Endodermal cell (in vitro differentiated cells): Measurements from ENCODE around the gene DUXB. TPM values are rescaled to one million over a fixed set of nuclear protein-coding genes. Genes with fewer than 3 reads are reported as not detected.

Experiments
- DNase-seq: peaks from one replicate; pipeline ENCODE4 v3.0.0-alpha.2; 2017
- H3K27ac ChIP-seq: 2 replicates; pipeline ENCODE4 v1.5.1; 2013; ENCODE audit warnings: mild to moderate bottlenecking, low read depth, low read length, moderate library complexity
- H3K27me3 ChIP-seq: 2 replicates; pipeline ENCODE4 v1.6.1; 2013; ENCODE audit warnings: mild to moderate bottlenecking, low read length, moderate library complexity; ENCODE audit not compliant: insufficient read depth, control insufficient read depth, poor library complexity, severe bottlenecking
- H3K36me3 ChIP-seq: 2 replicates; pipeline ENCODE4 v1.7.0; 2013; ENCODE audit warnings: mild to moderate bottlenecking, low read length, moderate library complexity; ENCODE audit not compliant: control insufficient read depth, insufficient read depth
- H3K4me1 ChIP-seq: one replicate; pipeline ENCODE4 v1.7.0; 2013; ENCODE audit warnings: low read length; ENCODE audit not compliant: control insufficient read depth, insufficient read depth
- H3K4me3 ChIP-seq: 2 replicates; pipeline ENCODE4 v1.5.1; 2013; ENCODE audit warnings: mild to moderate bottlenecking, low read length, moderate library complexity
- H3K9ac ChIP-seq: 2 replicates; pipeline ENCODE4 v1.6.1; 2013; ENCODE audit warnings: mild to moderate bottlenecking, low read length, moderate library complexity; ENCODE audit not compliant: poor library complexity, severe bottlenecking; ENCODE audit errors: extremely low read depth
- H3K9me3 ChIP-seq: 2 replicates; pipeline ENCODE4 v1.6.1; 2013; ENCODE audit warnings: mild to moderate bottlenecking, low read length, moderate library complexity; ENCODE audit not compliant: control insufficient read depth
- H3K27ac Mint-ChIP-seq: 2 replicates; pipeline ENCODE4 v1.8.0; 2020; ENCODE audit warnings: mixed read lengths
- H3K27me3 Mint-ChIP-seq: 2 replicates; pipeline ENCODE4 v1.8.0; 2021; ENCODE audit warnings: mild to moderate bottlenecking, mixed read lengths; ENCODE audit not compliant: insufficient read depth
- H3K36me3 Mint-ChIP-seq: 2 replicates; pipeline ENCODE4 v1.8.0; 2020; ENCODE audit warnings: low read depth, mixed read lengths
- H3K4me1 Mint-ChIP-seq: 2 replicates; pipeline ENCODE4 v1.8.0; 2020; ENCODE audit warnings: mixed read lengths
- H3K4me3 Mint-ChIP-seq: 2 replicates; pipeline ENCODE4 v1.8.0; 2020; ENCODE audit warnings: mild to moderate bottlenecking, moderate library complexity, mixed read lengths
- H3K9me3 Mint-ChIP-seq: 2 replicates; pipeline ENCODE4 v1.8.0; 2020; ENCODE audit warnings: mild to moderate bottlenecking, mixed read lengths
- CTCF ChIP-seq: fragments of 200-600 bp; sonication (generic); conservative IDR thresholded peaks from 2 replicates; pipeline ENCODE4 v1.5.0; 2021; ENCODE audit warnings: antibody characterized with exemption, mild to moderate bottlenecking
- WGBS, 2 experiments: methylation state at CpG; one replicate each; pipeline versions ENCODE4 v1.1.5 to v1.1.7; 2013; ENCODE audit warnings: missing lambda C conversion rate in 2 of 2, mixed read lengths in 1 of 2; ENCODE audit not compliant: insufficient coverage in 1 of 2, insufficient read length in 1 of 2; 5-methylcytosine and 5-hydroxymethylcytosine counted together
- total RNA-seq, 2 donors: library from RNA; stranded (reverse); fragmentation: NEBNext Ultra II Directional in 1 of 2; extraction: Animal tissue kit (Norgen Biotek cat#: 25700) in 1 of 2; gene quantifications; 2 replicates in 1 of 2; 3 replicates in 1 of 2; pipeline ENCODE4 v1.2.1, GENCODE V29; 2021

The DUXB gene
- total RNA-seq, 2 donors from 2014 or later, result not detected

GRCh38 chr16:75667503-75667902 lies 33.8 kb downstream of the DUXB start:
- Histone ChIP-seq H3K4me3 (no peak overlapping the region), H3K4me1 (no peaks in the 10 kb centered on the region), H3K36me3 (no peaks in the 10 kb centered on the region), H3K27me3 (no peaks in the 10 kb centered on the region), H3K27ac (no peak overlapping the region), H3K9ac (no peak overlapping the region), H3K9me3 (no peaks in the 10 kb centered on the region)
- H3K9me3 Mint-ChIP-seq, result no peaks in the 10 kb centered on the region
- no peak for TF ChIP-seq CTCF
- no peaks in the 10 kb centered on the region for H3K4me1 Mint-ChIP-seq
- no peak for DNase-seq
- no peaks in the 10 kb centered on the region for H3K36me3 Mint-ChIP-seq
- no peaks in the 10 kb centered on the region for H3K27me3 Mint-ChIP-seq
- no peak overlapping the region for H3K4me3 Mint-ChIP-seq
- H3K27ac Mint-ChIP-seq, result no peak overlapping the region

DNA sequence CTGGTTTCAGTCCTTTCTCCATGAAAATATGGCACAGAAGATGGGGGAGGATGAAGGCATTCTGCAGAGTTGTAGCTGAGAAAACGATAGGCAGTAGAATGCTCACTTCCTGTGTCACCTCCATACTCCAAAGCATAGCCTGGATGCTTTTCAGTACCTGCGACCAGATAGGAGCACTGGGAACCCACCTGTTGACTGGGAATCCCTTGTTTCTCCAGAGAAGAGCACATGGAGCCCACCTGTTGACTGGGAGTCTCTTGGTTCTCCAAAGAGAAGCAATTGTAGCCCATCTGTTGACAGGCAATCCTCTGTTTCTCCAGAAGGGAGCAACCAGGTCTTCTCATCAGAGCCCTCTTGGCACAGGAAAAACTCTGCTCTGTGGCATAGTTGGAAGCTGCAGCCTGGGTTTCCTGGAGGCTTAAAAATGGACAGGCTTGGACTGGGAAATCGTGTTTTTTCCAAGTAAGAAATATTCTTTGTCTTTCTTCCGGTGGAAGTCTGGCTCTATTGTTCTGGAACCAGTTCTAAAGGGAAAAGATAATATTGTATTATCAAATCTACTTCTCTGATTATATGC lies 40.4 kb downstream of the DUXB start:
- no peaks in the 10 kb centered on the region for H3K9me3 Mint-ChIP-seq
- no peak for DNase-seq
- 89 to 92% methylated on average over 2 to 4 of the region's 4 CpGs for WGBS, 2 experiments
- H3K9me3 ChIP-seq, result no peaks in the 10 kb centered on the region
- H3K36me3 Mint-ChIP-seq, result peaks cover 29% of the 10 kb centered on the region
- no peak overlapping the region for H3K27ac Mint-ChIP-seq
- no peaks in the 10 kb centered on the region for H3K27me3 Mint-ChIP-seq
- no peaks in the 10 kb centered on the region for H3K4me1 Mint-ChIP-seq
- H3K4me3 Mint-ChIP-seq, result no peak overlapping the region
- no peak overlapping the region for H3K4me3 ChIP-seq
- TF ChIP-seq CTCF, result peak; percentile 12
- peaks cover 39% of the 10 kb centered on the region for H3K36me3 ChIP-seq
- H3K27ac ChIP-seq, result no peak overlapping the region
- H3K27me3 ChIP-seq, result no peaks in the 10 kb centered on the region
- no peaks in the 10 kb centered on the region for H3K4me1 ChIP-seq
- no peak overlapping the region for H3K9ac ChIP-seq

GRCh38 chr16:75660321-75660720 lies 40.9 kb downstream of the DUXB start:
- H3K27ac ChIP-seq, result no peak overlapping the region
- Mint-ChIP-seq H3K4me1 (no peaks in the 10 kb centered on the region), H3K27ac (no peak overlapping the region), H3K9me3 (no peaks in the 10 kb centered on the region), H3K27me3 (no peaks in the 10 kb centered on the region), H3K36me3 (peaks cover 32% of the 10 kb centered on the region), H3K4me3 (no peak overlapping the region)
- no peak overlapping the region for H3K4me3 ChIP-seq
- WGBS, 2 experiments, result 92 to 95% methylated on average over 4 to 6 of the region's 6 CpGs
- no peaks in the 10 kb centered on the region for H3K9me3 ChIP-seq
- H3K4me1 ChIP-seq, result no peaks in the 10 kb centered on the region
- no peak for TF ChIP-seq CTCF
- H3K36me3 ChIP-seq, result peaks cover 44% of the 10 kb centered on the region
- H3K27me3 ChIP-seq, result no peaks in the 10 kb centered on the region
- DNase-seq, result no peak
- no peak overlapping the region for H3K9ac ChIP-seq
